NCI-H146 treated with DMSO at 0.1 percent for 48 hours (cell line): ENCODE measurements around the gene SPDYE17.
"Not testable (repeated sequence)": the region's sequence is repeated elsewhere in the genome, so short reads cannot be mapped to it uniquely, and the experiment has no call there.

ENCODE experiments used
- DNase-seq: peaks from one replicate; lab custom pipeline; 2025; ENCODE audit not compliant: unreplicated experiment; lab: John Stamatoyannopoulos, UW

The SPDYE17 gene

GRCh38 chr7:77032261-77032660 lies at the start of gene SPDYE17:
Gene SPDYE17, minus strand, starts transcription at chr7:77032361. Its CDS starts 1,791 bp downstream, at chr7:77030570.
- DNase-seq: not testable (repeated sequence)

- DNase-seq: not testable (repeated sequence)
These were observed 48.1 kb upstream of the SPDYE17 start for GRCh38 chr7:77080236-77080635.

- not testable (repeated sequence) for DNase-seq
These were observed 47.5 kb upstream of the SPDYE17 start for GRCh38 chr7:77079624-77080023.

GRCh38 chr7:77079112-77079511 lies 47.0 kb upstream of the SPDYE17 start:
- not testable (repeated sequence) for DNase-seq

- not testable (repeated sequence) for DNase-seq
These were observed 44.9 kb upstream of the SPDYE17 start for GRCh38 chr7:77077060-77077459.

GRCh38 chr7:77074786-77075396 lies 42.7 kb upstream of the SPDYE17 start:
- DNase-seq: not testable (repeated sequence)

- not testable (repeated sequence) for DNase-seq
These were observed 38.9 kb upstream of the SPDYE17 start for GRCh38 chr7:77071108-77071507.

GRCh38 chr7:77065869-77066268 lies 33.7 kb upstream of the SPDYE17 start:
- not testable (repeated sequence) for DNase-seq

GRCh38 chr7:77063732-77064131 lies 31.6 kb upstream of the SPDYE17 start:
- DNase-seq: not testable (repeated sequence)

- DNase-seq: not testable (repeated sequence)
These were observed 30.4 kb upstream of the SPDYE17 start, which contains the start of gene SPDYE18 for GRCh38 chr7:77062557-77062956. Gene SPDYE18, minus strand, starts transcription at chr7:77062558. Its CDS starts 2,046 bp downstream, at chr7:77060512.

GRCh38 chr7:77026349-77026748 lies 5.8 kb downstream of the SPDYE17 start:
- not testable (repeated sequence) for DNase-seq

- DNase-seq: not testable (repeated sequence)
These were observed 22.0 kb downstream of the SPDYE17 start for GRCh38 chr7:77010074-77010680.

GRCh38 chr7:77008000-77008399 lies 24.2 kb downstream of the SPDYE17 start:
- DNase-seq: not testable (repeated sequence)

GRCh38 chr7:77006127-77007110 lies 25.7 kb downstream of the SPDYE17 start:
- not testable (repeated sequence) for DNase-seq

GRCh38 chr7:77005461-77006057 lies 26.6 kb downstream of the SPDYE17 start:
- DNase-seq: not testable (repeated sequence)

GRCh38 chr7:77004151-77004550 lies 28.0 kb downstream of the SPDYE17 start:
- DNase-seq: not testable (repeated sequence)

GRCh38 chr7:77003241-77003640 lies 28.9 kb downstream of the SPDYE17 start:
- not testable (repeated sequence) for DNase-seq

GRCh38 chr7:77002678-77003233 lies 29.4 kb downstream of the SPDYE17 start:
- not testable (repeated sequence) for DNase-seq

GRCh38 chr7:77002104-77002503 lies 30.1 kb downstream of the SPDYE17 start:
- DNase-seq: not testable (repeated sequence)

GRCh38 chr7:76999474-77000107 lies 32.6 kb downstream of the SPDYE17 start:
- DNase-seq: not testable (repeated sequence)
